GM23248 (cell line): ENCODE results near the gene GPRASP1. TPM values are rescaled to one million over a fixed set of nuclear protein-coding genes. Genes with fewer than 3 reads are reported as not detected.

Experiments used
- DNase-seq: peaks from one replicate; pipeline ENCODE4 v3.0.0-alpha.2; 2015
- H2AFZ ChIP-seq: fragments of 200-600 bp; sonication (generic); 2 replicates; pipeline ENCODE4 v1.6.1; 2016; ENCODE audit warnings: antibody characterized with exemption
- H3F3A ChIP-seq: fragments of 200-600 bp; sonication (generic); 2 replicates; pipeline ENCODE4 v1.6.1; 2016; ENCODE audit warnings: mild to moderate bottlenecking, antibody characterized with exemption, mixed run types; ENCODE audit not compliant: insufficient read depth
- H3K27ac ChIP-seq: fragments of 200-600 bp; sonication (generic); 2 replicates; pipeline ENCODE4 v1.5.1; 2016; ENCODE audit warnings: mild to moderate bottlenecking
- H3K27me3 ChIP-seq: fragments of 200-600 bp; sonication (generic); replicated peaks from 2 replicates; pipeline ENCODE4 v1.6.1; 2016; ENCODE audit warnings: mild to moderate bottlenecking; ENCODE audit not compliant: insufficient read depth
- H3K36me3 ChIP-seq: fragments of 200-600 bp; sonication (generic); 2 replicates; pipeline ENCODE4 v1.6.1; 2016; ENCODE audit warnings: low read depth, mild to moderate bottlenecking
- H3K4me1 ChIP-seq: fragments of 200-600 bp; sonication (generic); 2 replicates; pipeline ENCODE4 v1.6.1; 2016; ENCODE audit warnings: mild to moderate bottlenecking; ENCODE audit not compliant: insufficient read depth
- H3K4me2 ChIP-seq: fragments of 200-600 bp; sonication (generic); one replicate; pipeline ENCODE4 v1.6.1; 2016; ENCODE audit warnings: mild to moderate bottlenecking; ENCODE audit not compliant: unreplicated experiment
- H3K4me3 ChIP-seq: fragments of 200-600 bp; sonication (generic); 2 replicates; pipeline ENCODE4 v1.5.1; 2016; ENCODE audit warnings: mild to moderate bottlenecking
- H3K79me2 ChIP-seq: fragments of 200-600 bp; sonication (generic); 2 replicates; pipeline ENCODE4 v1.6.1; 2016; ENCODE audit warnings: mild to moderate bottlenecking; ENCODE audit not compliant: insufficient read depth
- H3K9ac ChIP-seq: fragments of 200-600 bp; sonication (generic); 2 replicates; pipeline ENCODE4 v1.6.1; 2016; ENCODE audit warnings: mild to moderate bottlenecking
- H3K9me2 ChIP-seq: fragments of 200-600 bp; sonication (generic); 2 replicates; pipeline ENCODE4 v1.6.1; 2016; ENCODE audit warnings: mixed run types, mild to moderate bottlenecking, moderate library complexity; ENCODE audit not compliant: insufficient read depth
- H3K9me3 ChIP-seq: fragments of 200-600 bp; sonication (generic); one replicate; pipeline ENCODE4 v1.6.1; 2017; ENCODE audit warnings: low read depth
- H4K20me1 ChIP-seq: fragments of 200-600 bp; sonication (generic); 2 replicates; pipeline ENCODE4 v1.6.0; 2016; ENCODE audit not compliant: insufficient read depth
- EZH2 ChIP-seq: fragments of 200-600 bp; sonication (generic); IDR thresholded peaks from 2 replicates; pipeline ENCODE4 v1.6.1; 2018; ENCODE audit warnings: antibody characterized with exemption, mild to moderate bottlenecking; ENCODE audit not compliant: insufficient read depth, poor library complexity, severe bottlenecking
- EZH2phosphoT487 ChIP-seq: fragments of 200-600 bp; sonication (generic); IDR thresholded peaks from 2 replicates; pipeline ENCODE4 v1.6.1; 2018; ENCODE audit warnings: antibody characterized with exemption, moderate library complexity, mild to moderate bottlenecking, low read depth; ENCODE audit not compliant: insufficient read depth
- WGBS, 2 experiments: methylation state at CpG; one replicate each; pipeline ENCODE4 v1.1.6; 2015 to 2017; ENCODE audit warnings: low lambda C conversion rate in 2 of 2, low coverage in 1 of 2; ENCODE audit errors: missing lambda C conversion rate in 2 of 2; 5-methylcytosine and 5-hydroxymethylcytosine counted together
- in situ Hi-C: fragments of 300-500 bp; cut with MboI; formaldehyde crosslinking; loops from 2 replicates; pipeline ENCODE4 v1.15.0; 2020
- polyA plus RNA-seq: library from polyadenylated mRNA; unstranded; fragments of >200 nt; fragmentation: Nextera tagmentation; extraction: Ambion mirVana; gene quantifications from 2 replicates; pipeline ENCODE4 v1.2.1, GENCODE V29; 2016
- total RNA-seq: library from RNA; depleted of rRNA; stranded (reverse); fragments of >200 nt; shearing (Covaris generic); gene quantifications from 2 replicates; pipeline ENCODE4 v1.2.3, GENCODE V29; 2014

The GPRASP1 gene
- total and polyA plus RNA-seq, 2 experiments from 2014 or later, result 0.45 to 0.54 TPM

DNA sequence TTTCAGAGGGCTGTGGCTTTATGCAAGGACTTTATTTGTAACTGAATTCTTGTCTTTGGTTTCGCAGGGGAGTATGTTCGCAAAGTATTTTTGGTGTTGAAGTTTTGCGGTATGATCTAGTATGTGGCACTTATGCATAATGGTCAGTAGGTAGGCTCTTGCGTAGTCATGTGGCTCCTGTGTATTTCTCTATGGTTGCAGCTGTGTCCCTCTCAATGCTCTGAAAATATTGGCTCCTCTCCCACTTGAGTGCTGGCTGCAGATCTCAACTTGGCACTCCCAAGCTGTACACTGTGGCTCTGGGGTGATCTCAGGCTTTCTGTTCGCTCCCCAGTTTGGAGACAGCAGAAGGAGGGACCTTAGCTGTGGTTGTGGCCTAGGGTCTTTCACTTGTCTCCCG lies 27.2 kb upstream of the GPRASP1 start:
- Histone ChIP-seq H3K27ac (no peak overlapping the region), H4K20me1 (no peaks in the 10 kb centered on the region), H3K4me3 (no peak overlapping the region), H3K4me2 (no peak overlapping the region), H2AFZ (no peak overlapping the region), H3K36me3 (no peaks in the 10 kb centered on the region), H3K9me3 (no peaks in the 10 kb centered on the region), H3K27me3 (no peaks in the 10 kb centered on the region), H3K4me1 (no peaks in the 10 kb centered on the region), H3K79me2 (peaks cover 31% of the 10 kb centered on the region), H3K9me2 (no peaks in the 10 kb centered on the region), H3F3A (no peaks in the 10 kb centered on the region), H3K9ac (no peak overlapping the region)
- TF ChIP-seq EZH2 (no peak), EZH2phosphoT487 (no peak)
- DNase-seq, result no peak
- 90 to 96% methylated on average over 3 to 6 of the region's 6 CpGs for WGBS, 2 experiments
- in situ Hi-C loops, result no loop called here

DNA sequence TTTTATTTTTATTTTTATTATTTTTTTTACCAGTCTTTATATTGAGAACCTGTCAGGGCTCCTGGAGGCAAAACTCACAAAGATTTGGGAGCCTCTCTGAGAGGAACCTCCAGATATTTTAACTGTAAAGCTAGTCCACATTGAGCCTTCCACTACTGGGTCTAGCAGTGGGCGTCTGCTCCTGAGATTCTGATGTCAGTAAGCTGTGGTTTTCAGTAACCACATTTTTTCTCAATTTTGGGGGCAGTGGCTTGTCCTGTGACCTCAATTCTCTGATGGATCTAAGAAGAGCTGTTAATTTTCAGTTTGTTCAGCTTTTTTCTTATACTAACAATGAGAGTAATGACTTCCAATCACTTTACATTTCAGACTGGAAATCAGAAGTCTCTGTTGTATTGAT lies 23.6 kb upstream of the GPRASP1 start:
- in situ Hi-C loops, result no loop called here
- H3K4me1 ChIP-seq, result no peaks in the 10 kb centered on the region
- no peaks in the 10 kb centered on the region for H3K27me3 ChIP-seq
- no peaks in the 10 kb centered on the region for H3K36me3 ChIP-seq
- H3K79me2 ChIP-seq, result peaks cover 8% of the 10 kb centered on the region
- H3K9ac ChIP-seq, result no peak overlapping the region
- H4K20me1 ChIP-seq, result no peaks in the 10 kb centered on the region
- H3F3A ChIP-seq, result no peaks in the 10 kb centered on the region
- H3K4me3 ChIP-seq, result no peak overlapping the region
- H3K9me3 ChIP-seq, result no peaks in the 10 kb centered on the region
- H3K27ac ChIP-seq, result no peak overlapping the region
- H2AFZ ChIP-seq, result no peak overlapping the region
- 86 to 89% methylated on average over 1 of the region's 1 CpG for WGBS, 2 experiments
- H3K9me2 ChIP-seq, result no peaks in the 10 kb centered on the region
- TF ChIP-seq EZH2phosphoT487 (no peak), EZH2 (no peak)
- DNase-seq, result no peak
- H3K4me2 ChIP-seq, result no peak overlapping the region

DNA sequence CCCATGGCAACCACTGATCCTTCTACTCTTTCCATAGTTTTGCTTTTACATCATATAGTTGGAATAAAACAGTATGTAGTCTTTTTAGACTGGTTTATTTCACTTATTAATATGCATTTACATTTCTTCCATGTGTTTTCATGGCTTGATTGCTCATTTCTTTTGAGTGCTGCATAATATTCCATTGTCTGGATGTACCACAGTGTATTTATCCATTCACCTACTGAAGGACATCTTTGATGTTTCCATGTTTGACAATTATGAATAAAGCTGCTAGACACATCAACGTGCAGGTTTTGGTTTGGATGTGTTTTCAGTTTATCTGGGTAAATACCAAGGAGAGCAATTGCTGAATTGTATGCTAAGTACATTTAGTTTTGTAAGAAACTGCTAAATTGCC lies 13.7 kb upstream of the GPRASP1 start:
- H3K27ac ChIP-seq, result no peak overlapping the region
- WGBS, 2 experiments, result 82 to 100% methylated on average over 1 of the region's 1 CpG
- DNase-seq, result no peak
- H3K79me2 ChIP-seq, result no peaks in the 10 kb centered on the region
- in situ Hi-C loops, result no loop called here
- no peaks in the 10 kb centered on the region for H3F3A ChIP-seq
- no peaks in the 10 kb centered on the region for H3K4me1 ChIP-seq
- no peaks in the 10 kb centered on the region for H3K9me3 ChIP-seq
- H3K4me3 ChIP-seq, result no peak overlapping the region
- no peak for TF ChIP-seq EZH2phosphoT487
- no peak for TF ChIP-seq EZH2
- no peaks in the 10 kb centered on the region for H3K36me3 ChIP-seq
- no peak overlapping the region for H3K4me2 ChIP-seq
- H3K9ac ChIP-seq, result no peak overlapping the region
- no peaks in the 10 kb centered on the region for H3K9me2 ChIP-seq
- no peaks in the 10 kb centered on the region for H3K27me3 ChIP-seq
- no peaks in the 10 kb centered on the region for H4K20me1 ChIP-seq
- no peak overlapping the region for H2AFZ ChIP-seq

DNA sequence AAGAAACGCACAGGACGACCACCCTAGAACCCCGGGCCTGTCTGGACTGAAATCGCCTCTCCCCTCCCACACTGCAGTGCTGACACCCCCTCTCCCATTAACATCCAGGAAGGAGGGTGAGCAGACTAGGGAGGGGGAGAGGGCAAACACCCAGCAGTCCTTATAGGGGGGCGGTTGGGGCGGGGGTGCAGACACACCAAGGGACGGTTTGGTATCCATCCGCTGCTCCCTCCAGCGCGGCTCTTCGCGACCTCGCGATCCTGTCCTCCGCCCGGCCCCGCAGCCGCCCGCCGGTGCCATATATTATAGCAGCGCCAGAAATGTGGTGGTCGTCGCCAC lies 411 bp upstream of the GPRASP1 start:
- no peak for DNase-seq
- no peaks in the 10 kb centered on the region for H4K20me1 ChIP-seq
- H3K9ac ChIP-seq, result peak overlapping the region; percentile 71
- in situ Hi-C loops, result no loop called here
- H3K9me3 ChIP-seq, result no peaks in the 10 kb centered on the region
- no peaks in the 10 kb centered on the region for H3K36me3 ChIP-seq
- H3K27ac ChIP-seq, result no peak overlapping the region
- peak overlapping the region; percentile 61 for H3K4me2 ChIP-seq
- no peaks in the 10 kb centered on the region for H3F3A ChIP-seq
- no peaks in the 10 kb centered on the region for H3K9me2 ChIP-seq
- no peak for TF ChIP-seq EZH2phosphoT487
- TF ChIP-seq EZH2, result no peak
- H3K79me2 ChIP-seq, result no peaks in the 10 kb centered on the region
- H2AFZ ChIP-seq, result peak overlapping the region; percentile 77
- WGBS, 2 experiments, result 12 to 13% methylated on average over 3 to 5 of the region's 23 CpGs
- H3K4me1 ChIP-seq, result no peaks in the 10 kb centered on the region
- no peaks in the 10 kb centered on the region for H3K27me3 ChIP-seq
- peak overlapping the region; percentile 77 for H3K4me3 ChIP-seq

DNA sequence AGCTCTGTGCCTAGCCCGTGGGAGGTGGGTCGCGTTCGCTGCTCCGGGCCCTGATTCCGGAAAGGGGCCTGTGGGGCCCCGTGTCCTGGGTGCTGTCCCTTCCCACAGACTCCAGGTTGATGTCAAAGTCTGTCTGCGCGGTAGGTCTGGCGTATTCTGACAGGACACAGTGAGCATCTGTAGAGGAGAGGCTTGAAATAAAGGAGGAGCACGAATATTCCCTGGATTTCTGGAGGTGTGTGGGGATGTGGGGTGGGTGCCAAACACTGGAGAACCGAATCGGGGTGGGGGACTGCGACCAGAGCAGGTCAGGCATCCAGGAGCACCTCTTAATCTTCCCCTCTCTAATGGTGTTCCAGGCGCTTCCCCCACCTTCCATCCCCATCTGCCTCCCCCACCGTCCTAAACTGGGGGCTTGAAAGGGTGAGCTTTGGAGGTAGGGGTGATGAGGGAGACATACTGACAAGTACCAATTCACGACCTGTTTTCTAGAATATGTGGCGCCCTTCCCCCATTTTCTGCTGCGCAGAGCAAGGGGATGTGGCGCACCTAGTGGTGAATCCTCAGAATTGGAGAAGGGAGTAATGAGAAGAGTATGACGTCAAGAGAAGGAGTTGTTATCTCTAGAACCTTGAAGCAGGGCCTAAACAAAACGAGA lies 877 bp downstream of the GPRASP1 start:
- Histone ChIP-seq H3K79me2 (no peaks in the 10 kb centered on the region), H3K36me3 (no peaks in the 10 kb centered on the region), H3K9me2 (no peaks in the 10 kb centered on the region), H4K20me1 (no peaks in the 10 kb centered on the region), H3K4me1 (no peaks in the 10 kb centered on the region), H2AFZ (peak overlapping the region; percentile 77), H3K27me3 (no peaks in the 10 kb centered on the region), H3K9ac (peak overlapping the region; percentile 71), H3K4me2 (peak overlapping the region; percentile 61), H3K27ac (no peak overlapping the region), H3K4me3 (peak overlapping the region; percentile 77), H3F3A (no peaks in the 10 kb centered on the region), H3K9me3 (no peaks in the 10 kb centered on the region)
- 24 to 40% methylated on average over 6 to 12 of the region's 22 CpGs for WGBS, 2 experiments
- TF ChIP-seq EZH2 (no peak), EZH2phosphoT487 (no peak)
- in situ Hi-C loops, result no loop called here
- DNase-seq, result peak; percentile 52
